Neuronal stem cell (in vitro differentiated cells): Measurements from ENCODE around the gene WWC2.

Experiments used
- DNase-seq: peaks from one replicate; pipeline ENCODE4 v3.0.0-alpha.2; 2013; ENCODE audit warnings: low spot score
- H2AFZ ChIP-seq: one replicate; pipeline ENCODE4 v1.6.1; 2013; ENCODE audit warnings: mild to moderate bottlenecking, low read length, inconsistent platforms
- H2AK5ac ChIP-seq: 2 replicates; pipeline ENCODE4 v1.6.1; 2013; ENCODE audit warnings: low read depth, mild to moderate bottlenecking, inconsistent platforms, low read length, moderate library complexity, mixed read lengths
- H2BK120ac ChIP-seq: 2 replicates; pipeline ENCODE4 v1.6.1; 2013; ENCODE audit warnings: low read depth, mild to moderate bottlenecking, inconsistent platforms, low read length, moderate library complexity, mixed read lengths
- H2BK12ac ChIP-seq: one replicate; pipeline ENCODE4 v1.6.1; 2013; ENCODE audit warnings: low read length, inconsistent platforms
- H2BK15ac ChIP-seq: 2 replicates; pipeline ENCODE4 v1.6.1; 2013; ENCODE audit warnings: mild to moderate bottlenecking, low read length, inconsistent platforms, mixed read lengths
- H2BK5ac ChIP-seq: one replicate; pipeline ENCODE4 v1.6.1; 2013; ENCODE audit warnings: inconsistent platforms, mild to moderate bottlenecking, low read length, moderate library complexity
- H3K14ac ChIP-seq: one replicate; pipeline ENCODE4 v1.6.1; 2013; ENCODE audit warnings: low read length, inconsistent platforms
- H3K18ac ChIP-seq: 2 replicates; pipeline ENCODE4 v1.6.1; 2013; ENCODE audit warnings: low read length, inconsistent platforms
- H3K23ac ChIP-seq: 2 replicates; pipeline ENCODE4 v1.6.1; 2013; ENCODE audit warnings: low read depth, mild to moderate bottlenecking, mixed read lengths, low read length, inconsistent platforms; ENCODE audit not compliant: poor library complexity
- H3K27ac ChIP-seq: replicated peaks from 3 replicates; pipeline ENCODE4 v1.5.1; 2013; ENCODE audit warnings: low read length, inconsistent platforms
- H3K27me3 ChIP-seq, 3 experiments: 2 replicates each; pipeline ENCODE4 v1.6.1; 2013; ENCODE audit warnings: low read length in 3 of 3, mild to moderate bottlenecking in 2 of 3, inconsistent platforms in 1 of 3, low read depth in 1 of 3, mixed read lengths in 1 of 3, moderate library complexity in 1 of 3; ENCODE audit not compliant: control insufficient read depth in 3 of 3, insufficient read depth in 3 of 3
- H3K36me3 ChIP-seq, 2 donors: replicated peaks in 1 of 2; 2 replicates each; pipeline ENCODE4 v1.6.1; 2013; ENCODE audit warnings: low read length in 2 of 2; ENCODE audit not compliant: control insufficient read depth in 2 of 2, insufficient read depth in 2 of 2
- H3K4ac ChIP-seq: 2 replicates; pipeline ENCODE4 v1.6.1; 2013; ENCODE audit warnings: inconsistent platforms, mild to moderate bottlenecking, low read length, moderate library complexity
- H3K4me1 ChIP-seq, 2 donors: 1 replicate in 1 of 2; 2 replicates in 1 of 2; pipeline ENCODE4 v1.6.1; 2013; ENCODE audit warnings: low read length in 2 of 2, low read depth in 1 of 2; ENCODE audit not compliant: control insufficient read depth in 2 of 2, insufficient read depth in 1 of 2
- H3K4me2 ChIP-seq: one replicate; pipeline ENCODE4 v1.6.1; 2013; ENCODE audit warnings: mild to moderate bottlenecking, low read length, inconsistent platforms; ENCODE audit not compliant: insufficient read depth, poor library complexity, severe bottlenecking
- H3K4me3 ChIP-seq, 2 donors: 2 replicates each; pipeline ENCODE4 v1.5.1; 2013; ENCODE audit warnings: low read length in 2 of 2, mild to moderate bottlenecking in 2 of 2, inconsistent platforms in 1 of 2, moderate library complexity in 1 of 2
- H3K79me1 ChIP-seq: one replicate; pipeline ENCODE4 v1.6.1; 2013; ENCODE audit warnings: low read depth, mild to moderate bottlenecking, inconsistent platforms, low read length, moderate library complexity
- H3K9ac ChIP-seq: one replicate; pipeline ENCODE4 v1.6.1; 2013; ENCODE audit warnings: mild to moderate bottlenecking, low read depth, low read length, inconsistent platforms; ENCODE audit not compliant: poor library complexity
- H3K9me3 ChIP-seq, 2 donors: replicated peaks in 1 of 2; 2 replicates each; pipeline versions ENCODE3 to v1.6.1; 2013; ENCODE audit warnings: low read length in 2 of 2, mild to moderate bottlenecking in 2 of 2, inconsistent platforms in 1 of 2, low read depth in 1 of 2, mixed read lengths in 1 of 2, moderate library complexity in 1 of 2; ENCODE audit not compliant: control insufficient read depth in 2 of 2, insufficient read depth in 1 of 2
- H4K8ac ChIP-seq: one replicate; pipeline ENCODE4 v1.6.1; 2013; ENCODE audit warnings: low read depth, mild to moderate bottlenecking, inconsistent platforms, low read length, moderate library complexity
- H4K91ac ChIP-seq: one replicate; pipeline ENCODE4 v1.6.1; 2013; ENCODE audit warnings: low read length, low read depth, mild to moderate bottlenecking, inconsistent platforms; ENCODE audit not compliant: poor library complexity
- WGBS, 2 donors: extraction: QIAGEN DNeasy Blood & Tissue Kit; methylation state at CpG; one replicate each; pipeline ENCODE4 v1.1.7; 2013; ENCODE audit warnings: missing lambda C conversion rate in 2 of 2, mixed read lengths in 1 of 2; ENCODE audit not compliant: insufficient read length in 2 of 2, insufficient replicate concordance in 1 of 2; ENCODE audit errors: extremely low coverage in 2 of 2; 5-methylcytosine and 5-hydroxymethylcytosine counted together

The WWC2 gene

GRCh38 chr4:183158062-183158461 is 59.0 kb downstream of the WWC2 start:
- no peak overlapping the region for H3K23ac ChIP-seq
- no peak overlapping the region for H3K27ac ChIP-seq
- no peak for DNase-seq
- H2BK120ac ChIP-seq = no peak overlapping the region
- H3K4ac ChIP-seq = no peak overlapping the region
- H3K36me3 ChIP-seq = no peaks in the 10 kb centered on the region
- H3K18ac ChIP-seq = no peak overlapping the region
- H4K91ac ChIP-seq = no peak overlapping the region
- no peak overlapping the region for H2AK5ac ChIP-seq
- H2AFZ ChIP-seq = no peak overlapping the region
- H3K9me3 ChIP-seq = no peaks in the 10 kb centered on the region
- no peak overlapping the region for H4K8ac ChIP-seq
- H2BK5ac ChIP-seq = no peak overlapping the region
- no peak overlapping the region for H3K4me2 ChIP-seq
- H3K4me3 ChIP-seq = no peak overlapping the region
- no CpG with 5 or more reads among the region's 4 CpGs for WGBS, 2 donors
- no peaks in the 10 kb centered on the region for H3K79me1 ChIP-seq
- no peak overlapping the region for H3K14ac ChIP-seq
- peaks cover 8 to 10% of the 10 kb centered on the region in 2 donors for H3K4me1 ChIP-seq
- no peak overlapping the region for H3K9ac ChIP-seq
- H3K27me3 ChIP-seq = no peaks in the 10 kb centered on the region
- no peak overlapping the region for H2BK12ac ChIP-seq
- no peak overlapping the region for H2BK15ac ChIP-seq

DNA sequence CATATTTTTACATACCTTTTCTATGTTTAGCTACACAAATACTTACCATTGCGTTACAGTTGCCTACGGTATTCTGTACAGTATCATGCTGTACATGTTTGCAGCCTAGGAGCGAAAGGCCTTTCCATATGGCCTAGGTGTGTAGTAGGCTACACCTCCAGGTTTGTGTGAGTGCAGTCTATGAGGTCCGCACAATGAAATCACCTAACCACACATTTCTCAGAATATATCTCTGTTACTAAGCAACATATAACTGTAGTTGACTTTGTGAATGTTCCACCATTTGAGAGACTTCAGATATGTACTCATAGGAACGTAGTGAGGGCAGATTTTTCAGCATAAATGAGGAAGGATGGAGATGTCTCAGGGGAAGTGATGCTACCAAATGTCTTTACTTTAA is 62.6 kb downstream of the WWC2 start:
- H3K9ac ChIP-seq = no peak overlapping the region
- H3K4me3 ChIP-seq = no peak overlapping the region
- no peak overlapping the region for H3K18ac ChIP-seq
- H3K14ac ChIP-seq = no peak overlapping the region
- H3K23ac ChIP-seq = no peak overlapping the region
- H3K27me3 ChIP-seq = no peaks in the 10 kb centered on the region
- no peak overlapping the region for H3K4ac ChIP-seq
- H4K91ac ChIP-seq = no peak overlapping the region
- no CpG with 5 or more reads among the region's 5 CpGs for WGBS, 2 donors
- no peak overlapping the region for H2BK12ac ChIP-seq
- no peak overlapping the region for H2BK120ac ChIP-seq
- H3K36me3 ChIP-seq = no peaks in the 10 kb centered on the region
- H3K4me1 ChIP-seq = peaks cover 4 to 6% of the 10 kb centered on the region in 2 donors
- H3K27ac ChIP-seq = no peak overlapping the region
- no peak overlapping the region for H2BK15ac ChIP-seq
- H2BK5ac ChIP-seq = no peak overlapping the region
- H4K8ac ChIP-seq = no peak overlapping the region
- no peak for DNase-seq
- H3K9me3 ChIP-seq = no peaks in the 10 kb centered on the region
- no peak overlapping the region for H2AFZ ChIP-seq
- H2AK5ac ChIP-seq = no peak overlapping the region
- H3K79me1 ChIP-seq = no peaks in the 10 kb centered on the region
- H3K4me2 ChIP-seq = no peak overlapping the region

GRCh38 chr4:183163135-183163534 is 64.1 kb downstream of the WWC2 start:
- H4K8ac ChIP-seq = no peak overlapping the region
- no peak overlapping the region for H3K9ac ChIP-seq
- no peak overlapping the region for H2AK5ac ChIP-seq
- no peak overlapping the region for H2AFZ ChIP-seq
- no peak overlapping the region for H3K4ac ChIP-seq
- no peak overlapping the region for H2BK5ac ChIP-seq
- no CpG with 5 or more reads among the region's 3 CpGs for WGBS, 2 donors
- H3K79me1 ChIP-seq = no peaks in the 10 kb centered on the region
- no peak overlapping the region for H3K18ac ChIP-seq
- no peak overlapping the region for H2BK12ac ChIP-seq
- peaks cover 4 to 6% of the 10 kb centered on the region in 2 donors for H3K4me1 ChIP-seq
- H2BK120ac ChIP-seq = no peak overlapping the region
- no peaks in the 10 kb centered on the region for H3K36me3 ChIP-seq
- no peak overlapping the region for H3K4me3 ChIP-seq
- H3K9me3 ChIP-seq = no peaks in the 10 kb centered on the region
- H2BK15ac ChIP-seq = no peak overlapping the region
- H3K27ac ChIP-seq = no peak overlapping the region
- no peaks in the 10 kb centered on the region for H3K27me3 ChIP-seq
- no peak overlapping the region for H4K91ac ChIP-seq
- no peak overlapping the region for H3K23ac ChIP-seq
- no peak overlapping the region for H3K14ac ChIP-seq
- H3K4me2 ChIP-seq = no peak overlapping the region
- DNase-seq = no peak

GRCh38 chr4:183164963-183165362 is 65.9 kb downstream of the WWC2 start:
- H2BK5ac ChIP-seq = no peak overlapping the region
- no peak overlapping the region for H2BK15ac ChIP-seq
- H3K9me3 ChIP-seq = no peaks in the 10 kb centered on the region
- no peak overlapping the region for H3K4me2 ChIP-seq
- H2BK120ac ChIP-seq = no peak overlapping the region
- H3K9ac ChIP-seq = no peak overlapping the region
- H3K27me3 ChIP-seq = no peaks in the 10 kb centered on the region
- WGBS, 2 donors = no CpG with 5 or more reads among the region's 1 CpG
- H3K23ac ChIP-seq = no peak overlapping the region
- H3K18ac ChIP-seq = no peak overlapping the region
- DNase-seq = no peak
- no peak overlapping the region for H4K8ac ChIP-seq
- H3K14ac ChIP-seq = no peak overlapping the region
- no peaks in the 10 kb centered on the region for H3K79me1 ChIP-seq
- H3K4me3 ChIP-seq = no peak overlapping the region
- H2BK12ac ChIP-seq = no peak overlapping the region
- no peak overlapping the region for H3K4ac ChIP-seq
- H3K4me1 ChIP-seq = peaks cover 4 to 6% of the 10 kb centered on the region in 2 donors
- H2AFZ ChIP-seq = no peak overlapping the region
- H4K91ac ChIP-seq = no peak overlapping the region
- no peak overlapping the region for H3K27ac ChIP-seq
- H2AK5ac ChIP-seq = no peak overlapping the region
- H3K36me3 ChIP-seq = no peaks in the 10 kb centered on the region
